Measurements from ENCODE around the gene ANKRD40CL. TPM values are rescaled to one million over a fixed set of nuclear protein-coding genes. Genes with fewer than 3 reads are reported as not detected.

The ANKRD40CL gene
- total RNA-seq, 2 experiments from 2014 or later = not detected

- ATAC-seq (ENCODE audit: poor library complexity) (no peak), DNase-seq (no peak)
- Histone ChIP-seq H3K27me3 (ENCODE audit: control insufficient read depth in 1 of 2, insufficient read depth in 2 of 2, low read length in 2 of 2) (no peaks in the 10 kb centered on the region), H3K36me3 (ENCODE audit: insufficient read depth, low read length) (no peaks in the 10 kb centered on the region), H3K9me3 (ENCODE audit: control insufficient read depth in 1 of 2, insufficient read depth in 1 of 2, low read length in 2 of 2) (no peaks in the 10 kb centered on the region), H3K4me1 (ENCODE audit: insufficient read depth, low read length) (peaks cover 3% of the 10 kb centered on the region), H3K4me3 (ENCODE audit: low read length) (no peak overlapping the region), H3K27ac (ENCODE audit: low read depth in 1 of 2, low read length in 2 of 2) (no peak overlapping the region)
- intact Hi-C loops (cut with DNase I, micrococcal nuclease) = no loop called here
- H3K4me3 Mint-ChIP-seq = no peak overlapping the region
- H3K4me1 Mint-ChIP-seq (ENCODE audit: low read depth) = peaks cover 26% of the 10 kb centered on the region
- TF ChIP-seq, protein P1, sequence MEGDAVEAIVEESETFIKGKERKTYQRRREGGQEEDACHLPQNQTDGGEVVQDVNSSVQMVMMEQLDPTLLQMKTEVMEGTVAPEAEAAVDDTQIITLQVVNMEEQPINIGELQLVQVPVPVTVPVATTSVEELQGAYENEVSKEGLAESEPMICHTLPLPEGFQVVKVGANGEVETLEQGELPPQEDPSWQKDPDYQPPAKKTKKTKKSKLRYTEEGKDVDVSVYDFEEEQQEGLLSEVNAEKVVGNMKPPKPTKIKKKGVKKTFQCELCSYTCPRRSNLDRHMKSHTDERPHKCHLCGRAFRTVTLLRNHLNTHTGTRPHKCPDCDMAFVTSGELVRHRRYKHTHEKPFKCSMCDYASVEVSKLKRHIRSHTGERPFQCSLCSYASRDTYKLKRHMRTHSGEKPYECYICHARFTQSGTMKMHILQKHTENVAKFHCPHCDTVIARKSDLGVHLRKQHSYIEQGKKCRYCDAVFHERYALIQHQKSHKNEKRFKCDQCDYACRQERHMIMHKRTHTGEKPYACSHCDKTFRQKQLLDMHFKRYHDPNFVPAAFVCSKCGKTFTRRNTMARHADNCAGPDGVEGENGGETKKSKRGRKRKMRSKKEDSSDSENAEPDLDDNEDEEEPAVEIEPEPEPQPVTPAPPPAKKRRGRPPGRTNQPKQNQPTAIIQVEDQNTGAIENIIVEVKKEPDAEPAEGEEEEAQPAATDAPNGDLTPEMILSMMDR (IDR thresholded peaks at IDR 0.05) = no peak
- CTCF ChIA-PET = interaction anchor here (0.9 to 3.0 kb wide), 2 partner anchors 16 to 17 kb away, joined by 3 to 9 read pairs; no protein-coding TSS in a partner anchor
- no peaks in the 10 kb centered on the region for H3K9me3 Mint-ChIP-seq
- no peaks in the 10 kb centered on the region for H3K36me3 Mint-ChIP-seq (ENCODE audit: low read depth)
- no peaks in the 10 kb centered on the region for H3K27me3 Mint-ChIP-seq
- H3K27ac Mint-ChIP-seq = no peak overlapping the region
- POLR2A ChIA-PET = no interaction called here
Measured at GRCh38 chr17:50767030-50767429, 288 bp downstream of the ANKRD40CL start.

DNA sequence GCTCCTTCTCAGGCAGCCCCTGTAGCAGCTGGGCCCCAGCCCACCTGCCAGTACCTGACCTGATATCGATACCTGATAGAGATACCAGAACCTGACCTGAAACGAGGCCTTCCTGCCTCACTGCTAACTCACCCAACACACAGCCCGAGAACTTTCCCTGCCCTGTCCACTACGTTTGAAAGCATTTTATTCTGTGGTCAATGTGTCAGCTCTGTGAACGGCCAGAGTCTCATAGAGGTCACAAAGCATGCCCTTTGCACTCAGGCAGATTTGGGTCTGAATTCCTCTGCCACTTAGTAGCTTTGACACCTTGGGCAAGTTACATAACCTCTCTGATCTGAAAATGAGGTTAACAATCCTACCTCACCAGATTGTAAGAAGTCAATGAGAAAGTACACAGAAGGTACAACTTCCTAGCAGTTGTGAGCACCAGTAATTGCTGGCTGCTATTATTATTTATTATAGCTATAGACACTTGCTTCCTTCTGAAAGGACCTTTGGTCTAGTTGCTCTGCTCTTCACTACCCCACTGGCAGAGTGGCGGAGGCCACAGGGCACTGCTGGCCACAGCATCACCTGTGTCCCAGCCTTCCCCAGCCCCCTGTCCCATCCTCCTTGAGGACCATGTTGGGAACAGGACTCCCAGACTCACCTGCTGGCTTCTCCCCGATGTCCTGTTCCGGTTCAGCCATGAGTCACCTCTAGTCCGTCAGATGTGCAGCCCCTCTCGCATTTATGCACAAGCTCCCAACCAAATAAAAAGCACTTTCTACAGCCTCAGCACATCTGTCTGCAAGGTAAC, 895 bp downstream of the ANKRD40CL start:
- Mint-ChIP-seq H3K27me3 (no peaks in the 10 kb centered on the region), H3K36me3 (ENCODE audit: low read depth) (no peaks in the 10 kb centered on the region)

GRCh38 chr17:50765454-50766221, 1.7 kb downstream of the ANKRD40CL start:
- TF ChIP-seq, protein P1 (IDR thresholded peaks at IDR 0.05) = no peak
- Histone ChIP-seq H3K4me1 (ENCODE audit: insufficient read depth, low read length) (peaks cover 3% of the 10 kb centered on the region), H3K36me3 (ENCODE audit: insufficient read depth, low read length) (no peaks in the 10 kb centered on the region), H3K4me3 (ENCODE audit: low read length) (no peak overlapping the region), H3K27ac (ENCODE audit: low read depth in 1 of 2, low read length in 2 of 2) (no peak overlapping the region), H3K9me3 (ENCODE audit: control insufficient read depth in 1 of 2, insufficient read depth in 1 of 2, low read length in 2 of 2) (no peaks in the 10 kb centered on the region), H3K27me3 (ENCODE audit: control insufficient read depth in 1 of 2, insufficient read depth in 2 of 2, low read length in 2 of 2) (no peaks in the 10 kb centered on the region)
- no peaks in the 10 kb centered on the region for H3K27me3 Mint-ChIP-seq
- CTCF ChIA-PET = no interaction called here
- intact Hi-C loops (cut with DNase I, micrococcal nuclease) = no loop called here
- no peak overlapping the region for H3K27ac Mint-ChIP-seq
- POLR2A ChIA-PET = interaction anchor here (1.2 kb wide), 1 partner anchor 14 kb away, joined by 4 read pairs; no protein-coding TSS in a partner anchor
- ATAC-seq (ENCODE audit: poor library complexity) (no peak), DNase-seq (no peak)
- no peak overlapping the region for H3K4me3 Mint-ChIP-seq
- peaks cover 23% of the 10 kb centered on the region for H3K4me1 Mint-ChIP-seq (ENCODE audit: low read depth)
- H3K9me3 Mint-ChIP-seq = no peaks in the 10 kb centered on the region
- no peaks in the 10 kb centered on the region for H3K36me3 Mint-ChIP-seq (ENCODE audit: low read depth)

More for the DNA sequence above, 895 bp downstream of the ANKRD40CL start:
- Mint-ChIP-seq H3K27ac (no peak overlapping the region), H3K9me3 (no peaks in the 10 kb centered on the region), H3K4me3 (no peak overlapping the region), H3K4me1 (ENCODE audit: low read depth) (peaks cover 23% of the 10 kb centered on the region)
- H3K4me3 ChIP-seq (ENCODE audit: low read length) = no peak overlapping the region
- ATAC-seq (ENCODE audit: poor library complexity) (no peak), DNase-seq (no peak)
- intact Hi-C loops (cut with DNase I, micrococcal nuclease) = no loop called here
- TF ChIP-seq, protein P1 (IDR thresholded peaks at IDR 0.05) = no peak
- no peak overlapping the region for H3K27ac ChIP-seq (ENCODE audit: low read depth in 1 of 2, low read length in 2 of 2)
- H3K4me1 ChIP-seq (ENCODE audit: insufficient read depth, low read length) = peaks cover 3% of the 10 kb centered on the region
- H3K36me3 ChIP-seq (ENCODE audit: insufficient read depth, low read length) = no peaks in the 10 kb centered on the region
- CTCF ChIA-PET = interaction anchor here (0.9 to 3.0 kb wide), 2 partner anchors 16 to 17 kb away, joined by 3 to 9 read pairs; no protein-coding TSS in a partner anchor
- no peaks in the 10 kb centered on the region for H3K27me3 ChIP-seq (ENCODE audit: control insufficient read depth in 1 of 2, insufficient read depth in 2 of 2, low read length in 2 of 2)
- no peaks in the 10 kb centered on the region for H3K9me3 ChIP-seq (ENCODE audit: control insufficient read depth in 1 of 2, insufficient read depth in 1 of 2, low read length in 2 of 2)
- POLR2A ChIA-PET = interaction anchor here (1.2 kb wide), 1 partner anchor 13 kb away, joined by 4 read pairs; no protein-coding TSS in a partner anchor
